Activated T-helper 17 cell treated with anti-CD3 and anti-CD28 coated beads, Interleukin-2, amount 50 U/mL, for 72 hours (primary cell): Measurements from ENCODE around the gene PLA2G4A. TPM values are rescaled to one million over a fixed set of nuclear protein-coding genes. Genes with fewer than 3 reads are reported as not detected.

Experiments
- ATAC-seq: fragments of 150-1000 bp; cut with Tn5 transposase; replicated peaks from 2 replicates; pipeline ENCODE4 v1.10.0; 2021; ENCODE audit warnings: mild to moderate bottlenecking, moderate library complexity
- H3K27ac Mint-ChIP-seq: one replicate; pipeline ENCODE4 v1.8.0; 2022; ENCODE audit warnings: mixed read lengths
- H3K27me3 Mint-ChIP-seq: one replicate; pipeline ENCODE4 v1.8.0; 2022; ENCODE audit warnings: mixed read lengths
- H3K36me3 Mint-ChIP-seq: one replicate; pipeline ENCODE4 v1.8.0; 2022; ENCODE audit warnings: low read depth, mild to moderate bottlenecking, mixed read lengths
- H3K4me1 Mint-ChIP-seq: one replicate; pipeline ENCODE4 v1.8.0; 2022; ENCODE audit warnings: mixed read lengths
- H3K4me3 Mint-ChIP-seq: one replicate; pipeline ENCODE4 v1.8.0; 2022; ENCODE audit warnings: mild to moderate bottlenecking, mixed read lengths
- H3K9me3 Mint-ChIP-seq: one replicate; pipeline ENCODE4 v1.8.0; 2022; ENCODE audit warnings: mixed read lengths
- total RNA-seq, 2 donors: library from RNA; stranded (reverse); gene quantifications; one replicate each; pipeline ENCODE4 v1.2.3, GENCODE V29; 2022

Gene PLA2G4A
- total RNA-seq, 2 donors from 2014 or later = 0.22 to 0.40 TPM

- H3K9me3 Mint-ChIP-seq = peaks cover 3% of the 10 kb centered on the region
- no peak overlapping the region for H3K4me3 Mint-ChIP-seq
- ATAC-seq = no peak
- H3K27me3 Mint-ChIP-seq = peaks cover 4% of the 10 kb centered on the region
- H3K36me3 Mint-ChIP-seq = no peaks in the 10 kb centered on the region
- no peaks in the 10 kb centered on the region for H3K4me1 Mint-ChIP-seq
- H3K27ac Mint-ChIP-seq = no peak overlapping the region
Measured at GRCh38 chr1:186943891-186944686, 115.3 kb downstream of the PLA2G4A start.

DNA sequence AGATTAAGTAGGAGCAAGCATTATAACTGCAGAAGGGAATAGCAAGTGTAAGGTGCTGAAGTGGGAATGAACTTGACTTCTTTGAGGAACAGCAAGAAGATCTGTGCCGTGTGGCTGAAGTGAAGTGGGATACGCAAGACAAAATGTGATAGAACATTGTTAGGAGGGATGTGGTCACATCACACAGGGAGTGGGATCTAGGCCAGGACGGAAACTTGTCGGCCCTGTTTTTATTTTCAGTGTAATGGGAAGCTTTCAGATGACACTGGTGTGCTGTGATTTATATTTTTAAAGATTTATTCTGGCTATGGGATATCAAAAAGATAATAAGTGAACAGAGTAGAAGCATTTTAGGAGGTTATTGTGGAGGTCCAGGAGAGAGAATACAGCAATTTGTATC lies 116.4 kb downstream of the PLA2G4A start:
- peaks cover 3% of the 10 kb centered on the region for H3K9me3 Mint-ChIP-seq
- no peak for ATAC-seq

GRCh38 chr1:186948535-186948934 lies 119.8 kb downstream of the PLA2G4A start:
- Mint-ChIP-seq H3K27me3 (peaks cover 8% of the 10 kb centered on the region), H3K4me3 (no peak overlapping the region), H3K27ac (no peak overlapping the region), H3K9me3 (peaks cover 3% of the 10 kb centered on the region), H3K4me1 (no peaks in the 10 kb centered on the region), H3K36me3 (no peaks in the 10 kb centered on the region)
- ATAC-seq = no peak

More for the DNA sequence above, 116.4 kb downstream of the PLA2G4A start:
- H3K27ac Mint-ChIP-seq = no peak overlapping the region
- H3K27me3 Mint-ChIP-seq = peaks cover 4% of the 10 kb centered on the region
- no peaks in the 10 kb centered on the region for H3K36me3 Mint-ChIP-seq
- no peak overlapping the region for H3K4me3 Mint-ChIP-seq
- H3K4me1 Mint-ChIP-seq = no peaks in the 10 kb centered on the region

GRCh38 chr1:186949173-186949572 lies 120.4 kb downstream of the PLA2G4A start:
- Mint-ChIP-seq H3K9me3 (no peaks in the 10 kb centered on the region), H3K4me1 (no peaks in the 10 kb centered on the region), H3K27me3 (peaks cover 7% of the 10 kb centered on the region), H3K36me3 (no peaks in the 10 kb centered on the region), H3K27ac (no peak overlapping the region), H3K4me3 (no peak overlapping the region)
- no peak for ATAC-seq

- Mint-ChIP-seq H3K4me1 (no peaks in the 10 kb centered on the region), H3K27ac (no peak overlapping the region), H3K36me3 (no peaks in the 10 kb centered on the region), H3K4me3 (no peak overlapping the region), H3K9me3 (no peaks in the 10 kb centered on the region), H3K27me3 (peaks cover 6% of the 10 kb centered on the region)
- ATAC-seq = no peak
Measured at GRCh38 chr1:186950547-186950946, 121.8 kb downstream of the PLA2G4A start.

- no peaks in the 10 kb centered on the region for H3K9me3 Mint-ChIP-seq
Measured at GRCh38 chr1:186953876-186954275, 125.1 kb downstream of the PLA2G4A start.

GRCh38 chr1:186957314-186957713 lies 128.6 kb downstream of the PLA2G4A start:
- H3K4me1 Mint-ChIP-seq = no peaks in the 10 kb centered on the region
- ATAC-seq = no peak
- peaks cover 6% of the 10 kb centered on the region for H3K27me3 Mint-ChIP-seq
- H3K36me3 Mint-ChIP-seq = no peaks in the 10 kb centered on the region
- H3K4me3 Mint-ChIP-seq = no peak overlapping the region
- H3K9me3 Mint-ChIP-seq = no peaks in the 10 kb centered on the region
- no peak overlapping the region for H3K27ac Mint-ChIP-seq

More at GRCh38 chr1:186953876-186954275, 125.1 kb downstream of the PLA2G4A start:
- Mint-ChIP-seq H3K27ac (no peak overlapping the region), H3K4me3 (no peak overlapping the region), H3K4me1 (no peaks in the 10 kb centered on the region), H3K36me3 (no peaks in the 10 kb centered on the region), H3K27me3 (peaks cover 6% of the 10 kb centered on the region)
- no peak for ATAC-seq

DNA sequence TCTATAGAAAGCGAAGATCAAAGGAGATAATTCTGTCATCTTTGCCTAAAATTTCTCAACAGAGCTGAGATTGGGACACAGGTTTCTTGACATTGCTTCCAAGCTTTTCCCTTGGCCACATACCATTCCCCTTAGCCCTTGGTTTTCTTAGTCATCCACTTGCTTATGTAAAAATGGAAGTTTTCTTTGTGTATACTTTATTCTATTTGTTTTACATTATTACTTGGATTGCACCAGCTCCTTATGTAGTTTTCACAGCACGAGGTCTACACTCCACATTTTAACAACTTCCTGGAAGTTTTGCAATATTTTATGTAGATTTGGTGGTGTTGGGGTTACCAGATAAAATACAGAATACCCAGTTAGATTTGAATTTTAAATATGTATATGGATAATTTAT lies 129.8 kb downstream of the PLA2G4A start:
- Mint-ChIP-seq H3K4me3 (no peak overlapping the region), H3K27ac (no peak overlapping the region), H3K36me3 (no peaks in the 10 kb centered on the region), H3K27me3 (peaks cover 3% of the 10 kb centered on the region), H3K9me3 (no peaks in the 10 kb centered on the region), H3K4me1 (no peaks in the 10 kb centered on the region)
- no peak for ATAC-seq

- no peak for ATAC-seq
- H3K27me3 Mint-ChIP-seq = no peaks in the 10 kb centered on the region
- H3K4me3 Mint-ChIP-seq = no peak overlapping the region
- no peak overlapping the region for H3K27ac Mint-ChIP-seq
- no peaks in the 10 kb centered on the region for H3K4me1 Mint-ChIP-seq
- H3K36me3 Mint-ChIP-seq = no peaks in the 10 kb centered on the region
- no peaks in the 10 kb centered on the region for H3K9me3 Mint-ChIP-seq
Measured at GRCh38 chr1:186960861-186961260, 132.1 kb downstream of the PLA2G4A start.

- Mint-ChIP-seq H3K9me3 (no peaks in the 10 kb centered on the region), H3K36me3 (no peaks in the 10 kb centered on the region), H3K4me1 (no peaks in the 10 kb centered on the region), H3K27ac (no peak overlapping the region), H3K4me3 (no peak overlapping the region), H3K27me3 (peaks cover 5% of the 10 kb centered on the region)
- ATAC-seq = no peak
Measured at GRCh38 chr1:186965847-186966246, 137.1 kb downstream of the PLA2G4A start.

DNA sequence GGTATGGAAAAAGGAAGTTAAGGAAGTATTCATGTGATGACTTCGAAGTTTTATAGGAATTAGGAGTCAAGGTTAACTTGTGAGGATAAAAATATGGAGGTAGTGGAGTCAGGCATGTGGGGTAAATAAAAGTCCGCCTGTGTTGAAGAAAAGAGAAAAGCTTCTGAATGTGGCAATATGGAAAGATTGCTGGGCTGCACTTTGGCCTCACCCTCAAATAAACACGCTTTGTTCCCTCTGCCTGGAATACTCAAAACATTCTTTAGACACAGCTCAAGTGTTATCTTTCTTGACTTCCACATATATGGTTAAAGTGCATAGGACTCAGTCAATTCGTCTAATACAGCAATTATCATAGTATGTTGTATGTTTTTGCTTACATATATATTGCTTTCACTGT lies 137.7 kb downstream of the PLA2G4A start:
- Mint-ChIP-seq H3K36me3 (no peaks in the 10 kb centered on the region), H3K27ac (no peak overlapping the region), H3K27me3 (peaks cover 5% of the 10 kb centered on the region), H3K4me3 (no peak overlapping the region), H3K9me3 (no peaks in the 10 kb centered on the region), H3K4me1 (no peaks in the 10 kb centered on the region)
- ATAC-seq = no peak

- H3K36me3 Mint-ChIP-seq = no peaks in the 10 kb centered on the region
- H3K4me1 Mint-ChIP-seq = no peaks in the 10 kb centered on the region
- H3K4me3 Mint-ChIP-seq = no peak overlapping the region
- no peak overlapping the region for H3K27ac Mint-ChIP-seq
- ATAC-seq = no peak
- H3K27me3 Mint-ChIP-seq = peaks cover 8% of the 10 kb centered on the region
- no peaks in the 10 kb centered on the region for H3K9me3 Mint-ChIP-seq
Measured at GRCh38 chr1:186967656-186968394, 139.1 kb downstream of the PLA2G4A start.

DNA sequence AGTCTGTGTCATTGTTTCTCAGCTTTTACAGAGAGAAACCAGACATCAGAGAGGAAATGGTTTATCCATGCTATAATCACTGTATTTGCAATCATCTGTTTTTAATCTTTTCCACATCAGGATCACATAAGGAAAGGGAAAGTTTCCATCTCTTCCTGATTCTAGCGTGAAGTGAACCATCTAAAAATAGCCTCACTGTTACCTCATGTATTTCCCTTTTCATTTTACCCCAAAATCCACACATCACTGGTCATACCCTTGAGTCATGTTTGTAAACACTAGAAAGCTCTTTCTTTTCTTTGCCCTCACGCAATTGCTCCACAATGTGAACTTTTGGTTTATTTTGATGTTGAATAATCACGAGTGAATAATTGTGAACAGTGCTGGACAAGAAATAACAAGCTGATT lies 146.0 kb downstream of the PLA2G4A start:
- Mint-ChIP-seq H3K4me3 (no peak overlapping the region), H3K4me1 (no peaks in the 10 kb centered on the region), H3K36me3 (no peaks in the 10 kb centered on the region), H3K27ac (no peak overlapping the region), H3K9me3 (no peaks in the 10 kb centered on the region), H3K27me3 (peaks cover 8% of the 10 kb centered on the region)
- ATAC-seq = no peak

DNA sequence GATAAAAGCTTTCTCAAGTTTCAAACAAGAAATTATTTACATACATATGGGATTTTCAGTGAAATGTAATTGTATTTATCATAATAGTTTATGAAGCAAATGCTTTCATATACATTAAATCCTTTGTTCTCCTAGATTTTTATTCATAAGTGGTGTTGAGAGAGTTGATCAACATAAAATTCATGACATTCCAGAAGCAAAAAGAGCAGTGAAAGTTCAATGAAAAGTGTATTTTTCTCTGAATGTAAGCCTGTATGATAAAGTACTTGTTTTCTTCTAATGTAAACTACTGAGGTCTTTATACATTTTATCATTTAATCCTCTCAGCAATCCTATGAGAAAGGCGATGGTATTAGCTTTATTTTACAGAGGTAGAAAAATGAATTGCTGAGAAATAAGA lies 146.5 kb downstream of the PLA2G4A start:
- no peak overlapping the region for H3K4me3 Mint-ChIP-seq
- no peaks in the 10 kb centered on the region for H3K4me1 Mint-ChIP-seq
- no peaks in the 10 kb centered on the region for H3K36me3 Mint-ChIP-seq
- no peak overlapping the region for H3K27ac Mint-ChIP-seq
- no peaks in the 10 kb centered on the region for H3K9me3 Mint-ChIP-seq
- no peak for ATAC-seq
- H3K27me3 Mint-ChIP-seq = peaks cover 9% of the 10 kb centered on the region

- ATAC-seq = no peak
- Mint-ChIP-seq H3K36me3 (no peaks in the 10 kb centered on the region), H3K9me3 (no peaks in the 10 kb centered on the region), H3K27ac (no peak overlapping the region), H3K4me1 (no peaks in the 10 kb centered on the region), H3K27me3 (peaks cover 10% of the 10 kb centered on the region), H3K4me3 (no peak overlapping the region)
Measured at GRCh38 chr1:186976700-186977099, 148.0 kb downstream of the PLA2G4A start.
